ENCODE data around the gene TGM2. TPM values are rescaled to one million over a fixed set of nuclear protein-coding genes. Genes with fewer than 3 reads are reported as not detected.

TGM2 gene
- total and polyA plus RNA-seq, 2 experiments from 2014 or later: 119 to 275 TPM

DNA sequence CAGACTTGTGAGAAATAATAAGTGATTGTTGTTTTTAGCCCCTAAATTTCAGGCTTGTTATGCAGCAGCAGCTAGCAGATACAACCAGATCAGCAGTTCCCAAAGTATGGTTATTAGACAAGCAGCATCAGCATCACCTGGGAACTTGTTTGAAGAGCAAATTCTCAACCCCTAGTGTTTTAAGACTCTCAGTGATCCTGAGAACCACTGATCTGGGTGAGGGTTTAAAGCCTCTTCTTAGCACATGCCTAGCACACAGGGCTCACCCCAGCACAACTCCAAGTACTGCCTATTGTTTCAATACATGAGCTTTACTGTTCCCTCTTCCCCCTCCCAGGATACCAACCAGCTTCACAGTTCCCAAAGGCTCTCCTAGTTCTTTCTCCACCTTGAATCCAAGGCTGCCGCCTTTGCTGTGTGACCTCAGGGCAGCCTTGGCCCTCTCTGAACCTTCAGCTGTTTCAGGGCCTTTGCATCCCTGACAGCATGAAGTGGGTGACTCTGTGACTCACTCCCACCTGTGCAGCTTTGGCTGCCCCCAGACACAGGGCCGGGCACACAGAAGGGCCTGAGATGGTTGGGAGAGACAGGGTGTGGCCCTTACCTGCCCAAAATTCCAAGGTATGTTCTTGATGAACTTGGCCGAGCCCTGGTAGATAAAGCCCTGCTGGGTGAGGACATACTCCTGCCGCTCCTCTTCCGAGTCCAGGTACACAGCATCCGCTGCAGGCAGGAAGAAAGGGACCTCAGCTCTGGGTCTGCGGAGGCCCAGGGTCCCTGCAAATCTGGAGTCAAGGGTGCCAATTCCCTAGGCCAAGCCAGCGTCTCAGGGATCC, 14.5 kb downstream of the TGM2 start:
- H3K36me3 ChIP-seq: peaks cover 26% of the 10 kb centered on the region
- no peak overlapping the region for H3K27ac ChIP-seq
- TF ChIP-seq, protein P1, sequence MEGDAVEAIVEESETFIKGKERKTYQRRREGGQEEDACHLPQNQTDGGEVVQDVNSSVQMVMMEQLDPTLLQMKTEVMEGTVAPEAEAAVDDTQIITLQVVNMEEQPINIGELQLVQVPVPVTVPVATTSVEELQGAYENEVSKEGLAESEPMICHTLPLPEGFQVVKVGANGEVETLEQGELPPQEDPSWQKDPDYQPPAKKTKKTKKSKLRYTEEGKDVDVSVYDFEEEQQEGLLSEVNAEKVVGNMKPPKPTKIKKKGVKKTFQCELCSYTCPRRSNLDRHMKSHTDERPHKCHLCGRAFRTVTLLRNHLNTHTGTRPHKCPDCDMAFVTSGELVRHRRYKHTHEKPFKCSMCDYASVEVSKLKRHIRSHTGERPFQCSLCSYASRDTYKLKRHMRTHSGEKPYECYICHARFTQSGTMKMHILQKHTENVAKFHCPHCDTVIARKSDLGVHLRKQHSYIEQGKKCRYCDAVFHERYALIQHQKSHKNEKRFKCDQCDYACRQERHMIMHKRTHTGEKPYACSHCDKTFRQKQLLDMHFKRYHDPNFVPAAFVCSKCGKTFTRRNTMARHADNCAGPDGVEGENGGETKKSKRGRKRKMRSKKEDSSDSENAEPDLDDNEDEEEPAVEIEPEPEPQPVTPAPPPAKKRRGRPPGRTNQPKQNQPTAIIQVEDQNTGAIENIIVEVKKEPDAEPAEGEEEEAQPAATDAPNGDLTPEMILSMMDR (IDR thresholded peaks at IDR 0.05; ENCODE audit: low read depth, low read length): no peak
- no peak overlapping the region for H3K4me3 ChIP-seq
- DNase-seq (ENCODE audit: low read depth in 1 of 2, low spot score in 1 of 2): no peak
- H3K9me3 ChIP-seq (ENCODE audit: low read depth): no peaks in the 10 kb centered on the region
- H3K27me3 ChIP-seq: no peaks in the 10 kb centered on the region
- H3K4me1 ChIP-seq (ENCODE audit: low read depth): no peaks in the 10 kb centered on the region

DNA sequence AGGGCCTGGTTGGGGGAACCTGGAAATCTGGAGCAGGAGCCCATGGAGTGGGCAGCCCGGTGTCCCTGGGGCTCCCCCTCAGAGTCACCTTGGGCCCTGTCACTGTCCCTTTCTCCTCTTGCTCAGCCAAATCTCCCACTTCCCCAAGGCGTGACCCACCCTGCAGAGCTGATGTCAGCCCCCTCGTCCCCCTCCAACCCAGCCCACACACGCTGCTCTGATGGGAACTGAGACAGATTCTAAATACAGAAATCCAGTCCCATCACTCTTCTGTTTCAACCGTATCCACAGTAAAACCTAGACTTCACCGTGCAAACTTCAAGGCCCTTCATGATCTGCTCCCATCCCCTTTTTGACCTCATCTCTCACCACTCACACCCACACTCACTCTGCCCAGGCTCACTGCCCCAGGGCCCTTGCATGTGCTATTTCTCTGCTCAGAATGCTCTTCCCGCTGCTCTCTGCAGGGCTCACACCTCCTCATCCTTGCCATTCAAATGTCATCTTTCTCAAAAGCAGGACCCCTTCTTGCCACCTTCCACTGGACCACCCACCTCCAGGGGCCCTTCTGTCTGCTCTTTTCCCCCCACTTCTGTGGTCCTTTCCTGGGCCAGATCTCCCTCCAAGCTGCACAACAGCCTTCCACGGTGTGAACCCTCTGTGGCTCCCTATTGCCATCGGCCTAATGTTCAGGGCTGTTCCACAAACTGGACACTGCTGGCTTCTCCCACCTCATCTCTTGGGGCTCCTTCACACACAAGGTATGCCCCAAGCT, 16.6 kb downstream of the TGM2 start:
- peaks cover 26% of the 10 kb centered on the region for H3K36me3 ChIP-seq
- H3K4me1 ChIP-seq (ENCODE audit: low read depth): peaks cover 9% of the 10 kb centered on the region
- H3K4me3 ChIP-seq: no peak overlapping the region
- no peak for DNase-seq (ENCODE audit: low read depth in 1 of 2, low spot score in 1 of 2)
- H3K27ac ChIP-seq: no peak overlapping the region
- no peaks in the 10 kb centered on the region for H3K27me3 ChIP-seq
- TF ChIP-seq, protein P1 (IDR thresholded peaks at IDR 0.05; ENCODE audit: low read depth, low read length): no peak
- no peaks in the 10 kb centered on the region for H3K9me3 ChIP-seq (ENCODE audit: low read depth)

DNA sequence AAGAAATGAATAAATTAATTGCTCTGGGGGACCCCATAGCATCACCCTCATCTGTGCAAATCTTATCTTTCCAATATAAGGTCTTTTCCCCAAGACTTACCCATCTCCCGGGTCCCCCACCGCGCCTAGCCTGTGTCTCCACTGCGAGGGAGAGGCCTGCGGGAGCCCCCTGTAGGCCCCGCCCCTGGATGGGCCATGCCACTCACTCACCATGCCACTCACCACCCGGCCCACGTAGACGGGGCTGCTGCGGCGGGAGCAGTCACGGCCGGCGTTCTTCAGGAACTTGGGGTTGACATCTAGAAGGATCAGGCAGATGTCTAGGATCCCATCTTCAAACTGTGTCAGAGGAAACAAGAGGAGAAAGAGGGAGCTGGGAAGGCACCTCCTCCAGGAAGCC, 17.3 kb downstream of the TGM2 start:
- Histone ChIP-seq H3K36me3 (peaks cover 21% of the 10 kb centered on the region), H3K9me3 (ENCODE audit: low read depth) (no peaks in the 10 kb centered on the region), H3K4me1 (ENCODE audit: low read depth) (peaks cover 16% of the 10 kb centered on the region), H3K4me3 (no peak overlapping the region), H3K27ac (no peak overlapping the region), H3K27me3 (no peaks in the 10 kb centered on the region)
- TF ChIP-seq, protein P1 (IDR thresholded peaks at IDR 0.05; ENCODE audit: low read depth, low read length): no peak
- DNase-seq (ENCODE audit: low read depth in 1 of 2, low spot score in 1 of 2): no peak

DNA sequence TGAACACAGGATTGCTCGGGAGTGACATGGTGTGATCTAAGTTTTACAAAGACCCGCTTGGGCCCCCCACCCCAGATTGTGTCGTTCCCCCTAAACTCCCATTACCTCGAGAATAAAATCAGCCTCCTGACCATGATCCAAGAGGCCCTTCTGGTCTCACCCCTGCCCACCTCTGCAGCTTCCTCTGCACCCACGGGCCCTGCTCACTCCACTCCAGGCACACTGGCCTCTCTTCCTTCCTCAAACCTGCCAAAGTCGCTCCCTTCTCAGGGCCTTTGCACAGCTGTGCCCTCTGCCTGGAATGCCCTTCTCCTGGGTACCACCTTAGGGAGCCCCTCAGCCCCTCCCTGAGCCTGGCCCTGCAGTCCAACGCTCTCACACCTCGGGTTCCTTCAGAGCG, 17.9 kb downstream of the TGM2 start:
- peaks cover 21% of the 10 kb centered on the region for H3K36me3 ChIP-seq
- DNase-seq (ENCODE audit: low read depth in 1 of 2, low spot score in 1 of 2): no peak
- no peak overlapping the region for H3K27ac ChIP-seq
- H3K9me3 ChIP-seq (ENCODE audit: low read depth): no peaks in the 10 kb centered on the region
- peaks cover 18% of the 10 kb centered on the region for H3K4me1 ChIP-seq (ENCODE audit: low read depth)
- H3K27me3 ChIP-seq: no peaks in the 10 kb centered on the region
- no peak overlapping the region for H3K4me3 ChIP-seq
- TF ChIP-seq, protein P1 (IDR thresholded peaks at IDR 0.05; ENCODE audit: low read depth, low read length): no peak

DNA sequence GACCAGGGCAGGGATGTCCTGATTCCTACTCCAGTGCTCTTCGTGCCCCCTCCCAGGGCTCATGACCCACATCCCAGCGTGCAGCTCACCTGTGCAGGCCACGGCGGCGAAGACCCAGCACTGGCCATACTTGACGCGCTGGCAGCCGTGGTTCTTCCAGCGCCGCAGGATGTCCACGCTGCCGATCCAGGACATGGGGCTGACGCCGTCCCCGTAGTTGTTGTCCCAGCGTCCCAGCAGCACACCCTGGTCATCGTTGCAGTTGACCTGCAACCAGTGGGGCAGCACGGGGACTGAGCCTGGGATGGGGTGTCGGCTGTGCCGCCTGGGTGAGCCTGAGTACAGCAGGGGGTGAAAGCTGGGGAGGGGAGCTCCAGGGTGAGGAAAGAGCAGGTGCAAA, 18.4 kb downstream of the TGM2 start:
- no peaks in the 10 kb centered on the region for H3K9me3 ChIP-seq (ENCODE audit: low read depth)
- H3K4me1 ChIP-seq (ENCODE audit: low read depth): peaks cover 18% of the 10 kb centered on the region
- H3K27me3 ChIP-seq: no peaks in the 10 kb centered on the region
- DNase-seq (ENCODE audit: low read depth in 1 of 2, low spot score in 1 of 2): no peak
- no peak overlapping the region for H3K27ac ChIP-seq
- H3K4me3 ChIP-seq: no peak overlapping the region
- H3K36me3 ChIP-seq: peaks cover 21% of the 10 kb centered on the region
- TF ChIP-seq, protein P1 (IDR thresholded peaks at IDR 0.05; ENCODE audit: low read depth, low read length): no peak

Data from cardiac muscle cell (in vitro differentiated cells and primary cell).